SIG-M5 (cell line): Measurements from ENCODE around the gene SERPINA3.
"Not testable (repeated sequence)": the region's sequence is repeated elsewhere in the genome, so short reads cannot be mapped to it uniquely, and the experiment has no call there.

Experiments used
- DNase-seq: peaks from one replicate; lab custom pipeline; 2025; lab: John Stamatoyannopoulos, UW

Gene SERPINA3

GRCh38 chr14:94633121-94633520 lies 20.9 kb downstream of the SERPINA3 start:
- DNase-seq = no peak

GRCh38 chr14:94635154-94635553 lies 23.0 kb downstream of the SERPINA3 start:
- no peak for DNase-seq

GRCh38 chr14:94636744-94637412 lies 24.7 kb downstream of the SERPINA3 start:
- DNase-seq = no peak

- DNase-seq = not testable (repeated sequence)
These were observed 25.6 kb downstream of the SERPINA3 start for GRCh38 chr14:94637814-94638213.

GRCh38 chr14:94638339-94638738 lies 26.1 kb downstream of the SERPINA3 start:
- no peak for DNase-seq

- no peak for DNase-seq
These were observed 27.0 kb downstream of the SERPINA3 start for GRCh38 chr14:94638961-94639817.

GRCh38 chr14:94640721-94641631 lies 28.8 kb downstream of the SERPINA3 start:
- DNase-seq = no peak

GRCh38 chr14:94641632-94641955 lies 29.4 kb downstream of the SERPINA3 start:
- DNase-seq = no peak

- no peak for DNase-seq
These were observed 31.3 kb downstream of the SERPINA3 start for GRCh38 chr14:94643316-94644101.

GRCh38 chr14:94644102-94644535 lies 31.9 kb downstream of the SERPINA3 start:
- DNase-seq = no peak

GRCh38 chr14:94646066-94646465 lies 33.9 kb downstream of the SERPINA3 start:
- DNase-seq = no peak

GRCh38 chr14:94646481-94646880 lies 34.3 kb downstream of the SERPINA3 start:
- DNase-seq = no peak

- DNase-seq = no peak
These were observed 36.6 kb downstream of the SERPINA3 start for GRCh38 chr14:94648801-94649200.

- DNase-seq = no peak
These were observed 37.6 kb downstream of the SERPINA3 start for GRCh38 chr14:94649543-94650443.

GRCh38 chr14:94650444-94650775 lies 38.2 kb downstream of the SERPINA3 start:
- no peak for DNase-seq

- no peak for DNase-seq
These were observed 38.9 kb downstream of the SERPINA3 start for GRCh38 chr14:94650806-94651805.

GRCh38 chr14:94653321-94653720 lies 41.1 kb downstream of the SERPINA3 start:
- DNase-seq = no peak

- no peak for DNase-seq
These were observed 42.1 kb downstream of the SERPINA3 start for GRCh38 chr14:94654071-94654861.
